NOMO-1 (cell line): ENCODE data around the gene RNF111.
A peak's percentile ranks its signal among the peaks of the same experiment; 100 is the strongest.
"Not testable (repeated sequence)": the region's sequence is repeated elsewhere in the genome, so short reads cannot be mapped to it uniquely, and the experiment has no call there.

Experiments
- DNase-seq, 2 experiments: peaks; one replicate each; lab custom pipeline; 2025; ENCODE audit not compliant: unreplicated experiment in 2 of 2; lab: John Stamatoyannopoulos, UW

The RNF111 gene

GRCh38 chr15:58999694-59000093, 12.2 kb downstream of the RNF111 start:
- peak in 1 of 2 experiments; percentile 5 for DNase-seq

- DNase-seq = not testable (repeated sequence)
Observed at GRCh38 chr15:59000251-59000650, 12.8 kb downstream of the RNF111 start.

GRCh38 chr15:59001946-59002345, 14.5 kb downstream of the RNF111 start:
- no peak for DNase-seq

- DNase-seq = peak; percentile 67 to 97
Observed at GRCh38 chr15:59002418-59002859, 15.0 kb downstream of the RNF111 start.

- DNase-seq = no peak
Observed at GRCh38 chr15:59005579-59005978, 18.1 kb downstream of the RNF111 start.

GRCh38 chr15:59008086-59008485, 20.6 kb downstream of the RNF111 start:
- DNase-seq = no peak

GRCh38 chr15:59011262-59011952, 23.9 kb downstream of the RNF111 start:
- no peak for DNase-seq

GRCh38 chr15:59013246-59013873, 25.9 kb downstream of the RNF111 start:
- no peak for DNase-seq

GRCh38 chr15:59014068-59014467, 26.6 kb downstream of the RNF111 start:
- no peak for DNase-seq

GRCh38 chr15:59017449-59017848, 30.0 kb downstream of the RNF111 start:
- DNase-seq = peak in 1 of 2 experiments; percentile 73

- DNase-seq = no peak
Observed at GRCh38 chr15:59018833-59019232, 31.4 kb downstream of the RNF111 start.

- DNase-seq = no peak
Observed at GRCh38 chr15:59020322-59020721, 32.9 kb downstream of the RNF111 start.

- DNase-seq = no peak
Observed at GRCh38 chr15:59022188-59022587, 34.7 kb downstream of the RNF111 start.

- no peak for DNase-seq
Observed at GRCh38 chr15:59026207-59026606, 38.7 kb downstream of the RNF111 start.

GRCh38 chr15:59028387-59028955, 41.0 kb downstream of the RNF111 start:
- no peak for DNase-seq

- DNase-seq = no peak
Observed at GRCh38 chr15:59029554-59029953, 42.1 kb downstream of the RNF111 start.

GRCh38 chr15:59035201-59035600, 47.7 kb downstream of the RNF111 start:
- DNase-seq = no peak

- no peak for DNase-seq
Observed at GRCh38 chr15:59039225-59039624, 51.8 kb downstream of the RNF111 start.

- DNase-seq = no peak
Observed at GRCh38 chr15:59042041-59042440, 54.6 kb downstream of the RNF111 start.

GRCh38 chr15:59048897-59049296, 61.4 kb downstream of the RNF111 start:
- DNase-seq = no peak

GRCh38 chr15:59051873-59052861, 64.7 kb downstream of the RNF111 start:
- peak in 1 of 2 experiments; percentile 24 for DNase-seq
